GM12873 (cell line): ENCODE results near the gene TCP11.

ENCODE experiments used
- CTCF ChIP-seq: IDR thresholded peaks from 2 replicates; pipeline ENCODE4 v1.5.1; 2012; ENCODE audit warnings: low read depth, mild to moderate bottlenecking, moderate library complexity, low read length, control low read depth; ENCODE audit not compliant: insufficient read depth; ENCODE audit errors: missing control alignments

The TCP11 gene

DNA sequence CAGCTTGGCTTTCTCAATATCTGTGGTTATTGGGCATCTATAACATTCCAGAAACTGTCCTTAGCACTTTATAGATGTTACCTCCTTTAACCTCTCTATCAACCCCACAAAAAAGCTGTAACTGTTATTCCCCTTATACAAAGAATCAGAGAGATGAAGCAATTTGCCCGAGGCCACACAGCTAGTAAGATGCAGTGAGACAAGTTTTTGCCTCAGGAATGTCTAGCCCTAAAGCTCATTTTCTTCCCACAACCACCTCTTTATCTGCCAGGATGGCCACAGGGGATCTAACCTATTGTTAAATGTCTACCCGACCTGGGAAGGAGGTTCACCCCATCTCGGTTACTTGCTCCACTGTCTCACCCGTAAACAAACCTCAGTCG is 31.9 kb upstream of the TCP11 start:
- no peak for TF ChIP-seq CTCF

DNA sequence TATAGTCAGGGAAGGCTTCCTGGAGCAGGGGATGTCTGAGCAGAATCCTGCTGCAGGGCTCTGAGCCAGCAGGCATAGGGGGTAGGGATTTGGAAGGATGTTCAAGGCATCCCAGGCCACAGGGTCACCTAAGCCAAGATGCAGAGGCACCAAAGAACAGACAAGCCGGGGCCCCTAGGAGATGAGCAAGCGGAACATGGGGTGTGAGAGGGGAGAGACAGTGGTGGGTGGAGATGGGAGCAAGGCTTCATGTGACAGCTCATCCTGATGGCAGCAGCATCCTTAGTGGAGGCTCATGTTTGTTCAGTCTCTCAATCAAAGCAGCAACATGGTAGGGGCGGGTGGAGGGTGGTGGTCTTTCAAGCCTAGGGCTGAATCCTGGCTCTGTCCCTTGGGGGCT is 29.8 kb upstream of the TCP11 start:
- TF ChIP-seq CTCF: no peak

GRCh38 chr6:35170166-35170565 is 29.0 kb upstream of the TCP11 start:
- TF ChIP-seq CTCF: no peak

DNA sequence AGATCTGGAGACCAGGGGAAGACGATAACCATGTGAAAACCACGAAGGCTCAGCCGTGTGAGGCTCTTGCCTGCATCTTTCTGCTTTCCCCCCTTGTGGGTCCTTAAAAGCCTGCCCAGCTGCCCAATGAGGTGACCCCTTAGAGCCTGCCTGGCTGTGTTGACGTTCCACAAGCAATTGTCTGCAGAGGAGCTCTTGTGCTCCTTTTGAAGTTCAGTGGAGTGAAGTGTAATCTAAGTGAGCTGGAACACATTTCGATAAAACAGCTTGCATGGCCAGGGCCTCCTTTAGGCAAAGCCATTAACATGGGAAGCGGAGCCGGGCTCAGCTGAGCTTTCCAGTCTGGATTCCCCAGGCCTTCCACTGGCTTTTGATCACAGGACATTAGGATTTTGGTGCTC is 27.3 kb upstream of the TCP11 start:
- TF ChIP-seq CTCF: no peak

DNA sequence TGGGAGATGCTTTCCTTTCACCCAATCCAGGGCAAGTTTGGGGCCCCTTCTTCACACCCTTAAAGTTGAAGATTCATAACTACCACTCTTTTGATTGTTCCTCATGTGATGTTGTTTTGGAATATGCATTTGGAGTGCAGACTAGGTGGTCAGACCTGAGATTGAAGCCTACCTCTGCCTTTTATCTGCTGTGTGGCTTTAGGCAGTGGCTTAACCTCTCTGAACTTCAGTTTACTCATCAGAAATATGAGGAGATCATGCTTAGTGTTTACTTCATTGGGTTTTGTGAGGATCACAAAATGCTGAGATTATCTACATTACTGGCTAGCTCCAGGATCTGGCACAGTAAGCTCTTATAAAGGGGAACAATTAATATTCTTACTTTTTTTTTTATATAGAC is 26.4 kb upstream of the TCP11 start:
- no peak for TF ChIP-seq CTCF

DNA sequence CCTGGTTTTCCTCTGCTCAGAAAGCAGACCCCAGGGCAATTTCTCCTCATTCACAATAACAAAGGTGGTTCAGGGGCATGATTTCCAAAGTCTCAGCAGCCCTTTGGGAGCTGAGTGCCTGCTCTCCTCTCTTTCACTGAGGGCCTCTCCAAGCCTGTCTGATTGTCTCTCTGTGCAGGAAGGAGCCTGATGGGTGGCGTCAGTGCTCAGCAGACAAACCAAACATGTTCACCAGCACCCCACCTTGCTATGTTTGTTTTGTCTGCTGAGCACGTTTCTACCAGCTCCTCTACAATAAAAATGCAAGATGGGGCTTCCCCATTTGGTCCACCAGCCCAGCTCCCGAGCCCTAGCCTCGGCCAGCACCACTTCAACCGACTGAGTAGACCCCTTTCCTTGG is 25.4 kb upstream of the TCP11 start:
- TF ChIP-seq CTCF: no peak

- TF ChIP-seq CTCF: no peak
Observed at GRCh38 chr6:35166116-35166515, 25.0 kb upstream of the TCP11 start.
